Body of pancreas (tissue), 4 donors: ENCODE data around the gene TMEM212. TPM values are rescaled to one million over a fixed set of nuclear protein-coding genes. Genes with fewer than 3 reads are reported as not detected.

Experiments used
- ATAC-seq: fragments of 150-250 bp; one replicate; pipeline ENCODE4 v1.9.1; 2016
- DNase-seq, 4 donors: peaks; one replicate each; pipeline ENCODE4 v3.0.0-alpha.2; 2019
- H3K27ac ChIP-seq, 4 donors: fragments of 200-600 bp; sonication (generic); 1 replicate in 3 of 4; 2 replicates in 1 of 4; pipeline versions ENCODE4 v1.5.1 to v1.6.1; 2016 to 2019; ENCODE audit warnings: mild to moderate bottlenecking in 1 of 4, mixed read lengths in 1 of 4, moderate library complexity in 1 of 4
- H3K27me3 ChIP-seq, 2 donors: fragments of 200-600 bp; sonication (generic); one replicate each; pipeline ENCODE4 v1.6.0; 2016; ENCODE audit warnings: mild to moderate bottlenecking in 1 of 2
- H3K36me3 ChIP-seq, 2 donors: fragments of 200-600 bp; sonication (generic); replicated peaks in 1 of 2; 2 replicates each; pipeline ENCODE4 v1.5.1; 2016; ENCODE audit warnings: low read depth in 2 of 2; ENCODE audit not compliant: insufficient read depth in 1 of 2
- H3K4me1 ChIP-seq: fragments of 200-600 bp; sonication (generic); one replicate; pipeline ENCODE4 v1.6.0; 2016
- H3K4me3 ChIP-seq, 2 donors: fragments of 200-600 bp; sonication (generic); 1 replicate in 1 of 2; 2 replicates in 1 of 2; pipeline ENCODE4 v1.5.1; 2016 to 2019
- H3K9me3 ChIP-seq, 3 donors: fragments of 200-600 bp; sonication (generic); 1 replicate in 2 of 3; 2 replicates in 1 of 3; pipeline ENCODE4 v1.5.1; 2016
- CTCF ChIP-seq, 7 experiments: fragments of 450-650 bp in 4 of 7; fragments of 200-600 bp in 3 of 7; sonication (generic) in 3 of 7; IDR thresholded peaks; one replicate each; pipeline ENCODE4 v1.5.1; 2016 to 2019; ENCODE audit warnings: antibody characterized with exemption in 7 of 7
- POLR2A ChIP-seq, 3 donors: fragments of 450-650 bp; IDR thresholded peaks; one replicate each; pipeline ENCODE4 v1.6.1; 2016; ENCODE audit warnings: antibody characterized with exemption in 3 of 3, mild to moderate bottlenecking in 2 of 3
- WGBS, 2 donors: methylation state at CpG; one replicate each; pipeline ENCODE4 v1.1.5; 2017; 5-methylcytosine and 5-hydroxymethylcytosine counted together
- intact Hi-C: fragments of 100-400 bp; cut with DNase I; formaldehyde crosslinking; loops from one replicate; pipeline ENCODE4 v1.15.1; 2023
- total RNA-seq, 2 donors: library from RNA; depleted of rRNA; stranded (reverse); fragments of >200 nt; gene quantifications; one replicate each; pipeline ENCODE4 v1.1.0, GENCODE V29; 2016

The TMEM212 gene
- total RNA-seq, 2 donors from 2014 or later: not detected

GRCh38 chr3:171817074-171817800, 25.9 kb upstream of the TMEM212 start:
- Histone ChIP-seq H3K4me1 (no peaks in the 10 kb centered on the region), H3K36me3 (no peaks in the 10 kb centered on the region), H3K9me3 (no peaks in the 10 kb centered on the region), H3K27ac (no peak overlapping the region), H3K4me3 (no peak overlapping the region), H3K27me3 (no peaks in the 10 kb centered on the region)
- ATAC-seq (no peak), DNase-seq (no peak)
- TF ChIP-seq POLR2A (IDR thresholded peaks at IDR 0.05) (no peak), CTCF (IDR thresholded peaks at IDR 0.05) (no peak)
- WGBS, 2 donors: 87 to 88% methylated on average over 4 of the region's 4 CpGs
- intact Hi-C loops: no loop called here

GRCh38 chr3:171821044-171821443, 22.1 kb upstream of the TMEM212 start:
- no peak for DNase-seq
- Histone ChIP-seq H3K27me3 (no peaks in the 10 kb centered on the region), H3K4me1 (no peaks in the 10 kb centered on the region), H3K36me3 (no peaks in the 10 kb centered on the region), H3K4me3 (no peak overlapping the region), H3K9me3 (no peaks in the 10 kb centered on the region), H3K27ac (no peak overlapping the region)
- 91 to 92% methylated on average over 3 of the region's 3 CpGs for WGBS, 2 donors
- no peak for TF ChIP-seq POLR2A (IDR thresholded peaks at IDR 0.05)
- TF ChIP-seq CTCF (IDR thresholded peaks at IDR 0.05): no peak
- intact Hi-C loops: no loop called here
- ATAC-seq: no peak

- Histone ChIP-seq H3K27ac (no peak overlapping the region), H3K36me3 (no peaks in the 10 kb centered on the region), H3K4me3 (no peak overlapping the region), H3K9me3 (no peaks in the 10 kb centered on the region), H3K4me1 (no peaks in the 10 kb centered on the region), H3K27me3 (no peaks in the 10 kb centered on the region)
- intact Hi-C loops: no loop called here
- 60 to 68% methylated on average over 2 of the region's 2 CpGs for WGBS, 2 donors
- TF ChIP-seq CTCF (IDR thresholded peaks at IDR 0.05): no peak
- no peak for TF ChIP-seq POLR2A (IDR thresholded peaks at IDR 0.05)
- DNase-seq (no peak), ATAC-seq (no peak)
Measured at GRCh38 chr3:171821778-171822358, 21.3 kb upstream of the TMEM212 start.

- TF ChIP-seq CTCF (IDR thresholded peaks at IDR 0.05) (no peak), POLR2A (IDR thresholded peaks at IDR 0.05) (no peak)
- 53 to 64% methylated on average over 4 of the region's 4 CpGs for WGBS, 2 donors
Measured at GRCh38 chr3:171822431-171823106, 20.6 kb upstream of the TMEM212 start.

More at GRCh38 chr3:171822431-171823106, 20.6 kb upstream of the TMEM212 start:
- H3K4me1 ChIP-seq: no peaks in the 10 kb centered on the region
- H3K27ac ChIP-seq: no peak overlapping the region
- intact Hi-C loops: no loop called here
- ATAC-seq (no peak), DNase-seq (no peak)
- no peaks in the 10 kb centered on the region for H3K36me3 ChIP-seq
- H3K9me3 ChIP-seq: no peaks in the 10 kb centered on the region
- H3K4me3 ChIP-seq: no peak overlapping the region
- no peaks in the 10 kb centered on the region for H3K27me3 ChIP-seq
